H1 (cell line): Measurements from ENCODE around the gene ZNF385D. TPM values are rescaled to one million over a fixed set of nuclear protein-coding genes. Genes with fewer than 3 reads are reported as not detected.

Experiments used
- CTCF ChIA-PET: fragments of 300-600 bp; sonication (Branson Sonifier 250); formaldehyde crosslinking; loops from one replicate; lab custom pipeline; 2021; ENCODE audit not compliant: partially characterized antibody; lab: Charles Lee
- POLR2A ChIA-PET: fragments of 300-600 bp; sonication (Branson Sonifier 250); formaldehyde crosslinking; loops from one replicate; lab custom pipeline; 2021; ENCODE audit warnings: inconsistent platforms; ENCODE audit not compliant: partially characterized antibody; lab: Charles Lee
- DNase-seq, 2 experiments: peaks; one replicate each; pipeline versions ENCODE4 v3.0.0 to v3.0.0-alpha.2; 2010 to 2022; ENCODE audit warnings: low spot score in 2 of 2, low read depth in 1 of 2, mixed read lengths in 1 of 2
- FAIRE-seq: peaks from 2 replicates; lab custom pipeline; 2011; peaks lifted over from hg19 to GRCh38; lab: Jason Lieb, UNC
- H2AFZ ChIP-seq: 2 replicates; pipeline ENCODE4 v1.8.1; 2012; ENCODE audit warnings: low read length, inconsistent platforms
- H2AK5ac ChIP-seq: 2 replicates; pipeline ENCODE4 v1.6.1; 2013; ENCODE audit warnings: low read depth, low read length
- H2BK120ac ChIP-seq: replicated peaks from 2 replicates; pipeline ENCODE3; 2013; ENCODE audit warnings: low read depth, low read length, inconsistent platforms
- H2BK12ac ChIP-seq: 2 replicates; pipeline ENCODE4 v1.6.1; 2013; ENCODE audit warnings: low read depth, low read length
- H2BK15ac ChIP-seq: 2 replicates; pipeline ENCODE4 v1.6.1; 2013; ENCODE audit warnings: low read length
- H2BK20ac ChIP-seq: 2 replicates; pipeline ENCODE4 v1.6.1; 2013; ENCODE audit warnings: low read length
- H2BK5ac ChIP-seq: 2 replicates; pipeline ENCODE4 v1.6.1; 2013; ENCODE audit warnings: low read depth, low read length
- H3K14ac ChIP-seq: 2 replicates; pipeline ENCODE4 v1.6.1; 2013; ENCODE audit warnings: inconsistent platforms; ENCODE audit not compliant: insufficient read length
- H3K18ac ChIP-seq: 2 replicates; pipeline ENCODE4 v1.6.1; 2013; ENCODE audit warnings: low read length; ENCODE audit errors: extremely low read depth
- H3K23ac ChIP-seq: 2 replicates; pipeline ENCODE4 v1.6.1; 2013; ENCODE audit warnings: inconsistent platforms; ENCODE audit not compliant: insufficient read length
- H3K23me2 ChIP-seq: 2 replicates; pipeline ENCODE4 v1.6.1; 2013; ENCODE audit warnings: low read depth, low read length
- H3K27ac ChIP-seq: 2 replicates; pipeline ENCODE4 v1.6.1; 2011; ENCODE audit warnings: low read depth, low read length, inconsistent platforms
- H3K27me3 ChIP-seq, 4 experiments: replicated peaks in 1 of 4; 1 replicate in 1 of 4; 2 replicates in 3 of 4; pipeline versions ENCODE4 v1.6.1 to v1.8.1; 2011 to 2013; ENCODE audit warnings: low read length in 3 of 4, mild to moderate bottlenecking in 3 of 4, inconsistent platforms in 2 of 4, mixed read lengths in 2 of 4, moderate library complexity in 1 of 4; ENCODE audit not compliant: control insufficient read depth in 3 of 4, insufficient read depth in 3 of 4; ENCODE audit errors: extremely low read depth in 1 of 4
- H3K36me3 ChIP-seq, 4 experiments: 2 replicates each; pipeline versions ENCODE4 v1.6.1 to v1.8.1; 2011 to 2013; ENCODE audit warnings: mild to moderate bottlenecking in 4 of 4, low read length in 3 of 4, moderate library complexity in 2 of 4, control low read depth in 1 of 4, inconsistent platforms in 1 of 4; ENCODE audit not compliant: insufficient read depth in 4 of 4, control insufficient read depth in 2 of 4
- H3K4ac ChIP-seq: replicated peaks from 2 replicates; pipeline ENCODE3; 2013; ENCODE audit warnings: low read length, low read depth, mixed read lengths, inconsistent platforms; ENCODE audit not compliant: insufficient read length
- H3K4me1 ChIP-seq, 4 experiments: replicated peaks in 1 of 4; 1 replicate in 1 of 4; 2 replicates in 3 of 4; pipeline versions ENCODE4 v1.6.1 to v1.8.1; 2011 to 2013; ENCODE audit warnings: low read length in 3 of 4, inconsistent platforms in 2 of 4, mixed read lengths in 1 of 4; ENCODE audit not compliant: insufficient read depth in 4 of 4, control insufficient read depth in 3 of 4
- H3K4me2 ChIP-seq, 2 experiments: 2 replicates each; pipeline versions ENCODE4 v1.6.1 to v1.8.1; 2011 to 2013; ENCODE audit warnings: low read depth in 2 of 2, low read length in 2 of 2, control low read depth in 1 of 2, inconsistent platforms in 1 of 2, mild to moderate bottlenecking in 1 of 2; ENCODE audit not compliant: insufficient read depth in 1 of 2
- H3K4me3 ChIP-seq, 4 experiments: fragments of 200-600, 300-600 bp in 1 of 4; sonication (generic), shearing (Covaris generic), sonication (Bioruptor Twin) in 1 of 4; 2 replicates each; pipeline versions ENCODE4 v1.5.1 to v1.8.1; 2011 to 2016; ENCODE audit warnings: low read length in 4 of 4, low read depth in 3 of 4, control low read depth in 2 of 4, inconsistent platforms in 2 of 4, mild to moderate bottlenecking in 2 of 4, mixed read lengths in 1 of 4, moderate library complexity in 1 of 4; ENCODE audit not compliant: insufficient read depth in 2 of 4; ENCODE audit errors: extremely low read depth in 1 of 4
- H3K56ac ChIP-seq: replicated peaks from 2 replicates; pipeline ENCODE3; 2013; ENCODE audit warnings: low read depth, mild to moderate bottlenecking, mixed read lengths, low read length, inconsistent platforms; ENCODE audit not compliant: insufficient read length
- H3K79me1 ChIP-seq: 2 replicates; pipeline ENCODE4 v1.6.1; 2013; ENCODE audit warnings: low read depth, low read length, control low read depth
- H3K79me2 ChIP-seq, 2 experiments: 2 replicates each; pipeline versions ENCODE4 v1.6.1 to v1.8.1; 2012 to 2013; ENCODE audit warnings: low read length in 2 of 2, mild to moderate bottlenecking in 2 of 2, inconsistent platforms in 1 of 2; ENCODE audit not compliant: insufficient read depth in 2 of 2, control insufficient read depth in 1 of 2
- H3K9ac ChIP-seq, 4 experiments: replicated peaks in 1 of 4; 1 replicate in 1 of 4; 2 replicates in 3 of 4; pipeline versions ENCODE4 v1.6.1 to v1.8.1; 2011 to 2013; ENCODE audit warnings: low read depth in 3 of 4, low read length in 3 of 4, control low read depth in 2 of 4, mild to moderate bottlenecking in 2 of 4, moderate library complexity in 2 of 4, inconsistent platforms in 1 of 4; ENCODE audit errors: extremely low read depth in 1 of 4
- H3K9me3 ChIP-seq, 2 experiments: 2 replicates each; pipeline versions ENCODE4 v1.6.1 to v1.8.1; 2012 to 2013; ENCODE audit warnings: mild to moderate bottlenecking in 2 of 2, moderate library complexity in 2 of 2, control low read depth in 1 of 2, inconsistent platforms in 1 of 2, low read depth in 1 of 2, low read length in 1 of 2, mixed read lengths in 1 of 2; ENCODE audit not compliant: insufficient read depth in 2 of 2
- H4K20me1 ChIP-seq, 2 experiments: replicated peaks in 1 of 2; 2 replicates each; pipeline versions ENCODE3 to v1.8.1; 2011 to 2013; ENCODE audit warnings: inconsistent platforms in 2 of 2, low read length in 2 of 2, mild to moderate bottlenecking in 1 of 2; ENCODE audit not compliant: insufficient read depth in 2 of 2, control insufficient read depth in 1 of 2
- H4K5ac ChIP-seq: 2 replicates; pipeline ENCODE4 v1.6.1; 2013; ENCODE audit warnings: low read length, low read depth, mixed read lengths, inconsistent platforms; ENCODE audit not compliant: insufficient read length
- H4K8ac ChIP-seq: 2 replicates; pipeline ENCODE4 v1.8.0; 2013; ENCODE audit warnings: mild to moderate bottlenecking, moderate library complexity, low read length, inconsistent platforms; ENCODE audit not compliant: insufficient read depth; ENCODE audit errors: extremely low read depth
- H4K91ac ChIP-seq: replicated peaks from 2 replicates; pipeline ENCODE3; 2013; ENCODE audit warnings: low read length, mixed read lengths, inconsistent platforms; ENCODE audit not compliant: insufficient read length
- SIX5 ChIP-seq: IDR thresholded peaks from 2 replicates; pipeline ENCODE4 v1.6.1; 2011; ENCODE audit warnings: mild to moderate bottlenecking, low read depth, low read length
- ZNF274 ChIP-seq: IDR thresholded peaks from 2 replicates; pipeline ENCODE4 v1.7.0; 2012; ENCODE audit warnings: low read length, borderline replicate concordance; ENCODE audit errors: extremely low read depth
- WGBS, 2 experiments: shearing (Covaris generic) in 1 of 2; methylation state at CpG; one replicate each; pipeline versions ENCODE4 v1.1.6 to v1.1.7; 2013 to 2015; ENCODE audit warnings: low lambda C conversion rate in 2 of 2, mixed read lengths in 2 of 2, inconsistent platforms in 1 of 2, low coverage in 1 of 2, missing lambda C conversion rate in 1 of 2; ENCODE audit not compliant: insufficient replicate concordance in 2 of 2, insufficient coverage in 1 of 2, insufficient read length in 1 of 2; ENCODE audit errors: extremely low coverage in 1 of 2, missing lambda C conversion rate in 1 of 2; 5-methylcytosine and 5-hydroxymethylcytosine counted together
- polyA plus RNA-seq, 7 experiments: library from polyadenylated mRNA; depleted of rRNA in 3 of 7; stranded (reverse) in 5 of 7; unstranded in 2 of 7; fragments of >200 nt in 5 of 7; fragments of 200-250 nt in 2 of 7; gene quantifications; 1 replicate in 5 of 7; 2 replicates in 1 of 7; 4 replicates in 1 of 7; pipeline versions ENCODE4 v1.2.1 to v1.2.3, GENCODE V29; 2011 to 2013; ENCODE audit warnings: missing spikeins in 2 of 7, mixed read lengths in 2 of 7
- total RNA-seq: library from RNA; stranded (reverse); fragmentation: NEBNext Ultra II Directional; extraction: Animal tissue kit (Norgen Biotek cat#: 25700); gene quantifications from 2 replicates; pipeline ENCODE4 v1.2.1, GENCODE V29; 2021

Gene ZNF385D
- total and polyA plus RNA-seq, 2 of the 8 experiments (the other 6 are each of a cell fraction or from before 2014, with no cell fraction given): 5.9 to 10.8 TPM

DNA sequence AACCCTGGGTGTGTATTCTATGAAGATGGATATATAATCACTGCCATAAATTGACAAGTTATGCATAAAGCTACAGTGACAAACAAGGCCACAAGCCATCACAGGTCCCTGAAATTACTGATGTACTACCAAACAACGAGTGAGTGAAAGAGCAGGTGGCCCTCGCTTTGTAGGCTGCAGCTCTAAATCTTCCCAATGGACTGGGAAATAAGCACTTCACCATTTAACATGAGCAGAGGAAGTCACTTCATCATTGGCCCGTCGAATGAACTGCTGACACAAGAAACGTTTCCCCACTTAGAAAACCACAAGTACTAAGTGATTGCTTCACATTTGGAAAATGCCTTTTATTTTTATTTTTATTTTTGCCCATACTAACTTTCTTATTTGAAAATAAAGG is 218.0 kb downstream of the ZNF385D start:
- FAIRE-seq: no peak
- no peak overlapping the region for H2AFZ ChIP-seq
- H3K27ac ChIP-seq: no peak overlapping the region
- ChIA-PET CTCF (no interaction called here), POLR2A (no interaction called here)
- no peak overlapping the region for H3K14ac ChIP-seq
- no peaks in the 10 kb centered on the region for H3K4me1 ChIP-seq
- no peak overlapping the region for H3K23ac ChIP-seq
- H3K4me3 ChIP-seq: no peak overlapping the region
- H3K36me3 ChIP-seq: no peaks in the 10 kb centered on the region
- H2BK12ac ChIP-seq: no peak overlapping the region
- WGBS, 2 experiments: 96% methylated on average over 5 of the region's 5 CpGs; no CpG with 5 or more reads in 1 of the 2 experiments
- no peak overlapping the region for H4K91ac ChIP-seq
- H2AK5ac ChIP-seq: no peak overlapping the region
- no peaks in the 10 kb centered on the region for H3K79me1 ChIP-seq
- H4K20me1 ChIP-seq: no peaks in the 10 kb centered on the region
- H3K18ac ChIP-seq: no peak overlapping the region
- H2BK15ac ChIP-seq: no peak overlapping the region
- no peak overlapping the region for H3K4ac ChIP-seq
- no peaks in the 10 kb centered on the region for H3K23me2 ChIP-seq
- no peak for DNase-seq
- no peaks in the 10 kb centered on the region for H3K79me2 ChIP-seq
- no peak overlapping the region for H3K9ac ChIP-seq
- H2BK20ac ChIP-seq: no peak overlapping the region
- no peak overlapping the region for H3K4me2 ChIP-seq
- no peaks in the 10 kb centered on the region for H3K27me3 ChIP-seq
- H4K5ac ChIP-seq: no peak overlapping the region
- TF ChIP-seq ZNF274 (no peak), SIX5 (no peak)
- TF ChIP-seq, all 59 proteins: peak for 0
- Histone ChIP-seq H2BK120ac (no peak overlapping the region), H3K56ac (no peak overlapping the region), H4K8ac (no peak overlapping the region), H3K9me3 (no peaks in the 10 kb centered on the region), H2BK5ac (no peak overlapping the region)
